Islet precursor cell (in vitro differentiated cells): ENCODE measurements around the gene CISTR.
A peak's percentile ranks its signal among the peaks of the same experiment; 100 is the strongest.

Experiments
- DNase-seq: peaks from one replicate; pipeline ENCODE4 v3.0.0-alpha.2; 2018

Gene CISTR

GRCh38 chr12:53713516-53713915 lies 38.3 kb downstream of the CISTR start:
- DNase-seq: no peak

- no peak for DNase-seq
Measured at GRCh38 chr12:53712059-53712643, 39.6 kb downstream of the CISTR start.

- DNase-seq: no peak
Measured at GRCh38 chr12:53710091-53710490, 41.7 kb downstream of the CISTR start.

- DNase-seq: no peak
Measured at GRCh38 chr12:53709671-53710070, 42.1 kb downstream of the CISTR start.

- DNase-seq: no peak
Measured at GRCh38 chr12:53706080-53706479, 45.7 kb downstream of the CISTR start.

GRCh38 chr12:53703756-53704155 lies 48.0 kb downstream of the CISTR start:
- no peak for DNase-seq

- DNase-seq: peak; percentile 94
Measured at GRCh38 chr12:53701518-53702264, 50.1 kb downstream of the CISTR start.

- no peak for DNase-seq
Measured at GRCh38 chr12:53700567-53700966, 51.2 kb downstream of the CISTR start.

GRCh38 chr12:53699678-53700025 lies 52.1 kb downstream of the CISTR start:
- no peak for DNase-seq

GRCh38 chr12:53698948-53699677 lies 52.7 kb downstream of the CISTR start:
- DNase-seq: no peak

- DNase-seq: peak; percentile 48
Measured at GRCh38 chr12:53696655-53697331, 55.0 kb downstream of the CISTR start.
